ENCODE data around the gene C19orf73.

DNA sequence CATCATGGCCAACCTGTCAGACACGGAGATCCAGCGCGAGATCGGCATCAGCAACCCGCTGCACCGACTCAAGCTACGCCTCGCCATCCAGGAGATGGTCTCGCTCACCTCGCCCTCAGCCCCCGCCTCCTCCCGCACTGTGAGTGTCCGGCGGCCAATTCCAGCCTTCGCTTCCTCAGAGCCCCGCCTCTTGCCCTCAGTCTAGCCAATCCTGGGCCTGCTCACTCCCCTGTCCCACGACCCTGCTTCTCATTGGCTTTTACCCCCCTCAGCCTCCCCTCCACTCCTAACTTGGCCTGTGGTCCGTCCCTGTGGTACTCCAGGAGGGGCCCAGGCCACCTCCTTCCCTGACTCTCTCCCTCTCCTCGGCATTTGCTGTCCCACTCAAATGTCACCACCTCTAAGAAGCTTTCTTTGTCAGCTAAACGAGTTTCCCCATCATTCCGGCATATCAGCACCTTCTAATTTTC, 24.0 kb upstream of the C19orf73 start:
- peak in 1 of 3 donors; percentile 55 for TF ChIP-seq POLR2AphosphoS5 (IDR thresholded peaks at IDR 0.05)
- TF ChIP-seq, protein P1, sequence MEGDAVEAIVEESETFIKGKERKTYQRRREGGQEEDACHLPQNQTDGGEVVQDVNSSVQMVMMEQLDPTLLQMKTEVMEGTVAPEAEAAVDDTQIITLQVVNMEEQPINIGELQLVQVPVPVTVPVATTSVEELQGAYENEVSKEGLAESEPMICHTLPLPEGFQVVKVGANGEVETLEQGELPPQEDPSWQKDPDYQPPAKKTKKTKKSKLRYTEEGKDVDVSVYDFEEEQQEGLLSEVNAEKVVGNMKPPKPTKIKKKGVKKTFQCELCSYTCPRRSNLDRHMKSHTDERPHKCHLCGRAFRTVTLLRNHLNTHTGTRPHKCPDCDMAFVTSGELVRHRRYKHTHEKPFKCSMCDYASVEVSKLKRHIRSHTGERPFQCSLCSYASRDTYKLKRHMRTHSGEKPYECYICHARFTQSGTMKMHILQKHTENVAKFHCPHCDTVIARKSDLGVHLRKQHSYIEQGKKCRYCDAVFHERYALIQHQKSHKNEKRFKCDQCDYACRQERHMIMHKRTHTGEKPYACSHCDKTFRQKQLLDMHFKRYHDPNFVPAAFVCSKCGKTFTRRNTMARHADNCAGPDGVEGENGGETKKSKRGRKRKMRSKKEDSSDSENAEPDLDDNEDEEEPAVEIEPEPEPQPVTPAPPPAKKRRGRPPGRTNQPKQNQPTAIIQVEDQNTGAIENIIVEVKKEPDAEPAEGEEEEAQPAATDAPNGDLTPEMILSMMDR (IDR thresholded peaks at IDR 0.05): no peak
- no peak for TF ChIP-seq EP300 (IDR thresholded peaks at IDR 0.05)
